Forelimb muscle (tissue), 1 donor: ENCODE measurements around the gene KCTD16. TPM values are rescaled to one million over a fixed set of nuclear protein-coding genes. Genes with fewer than 3 reads are reported as not detected.

Experiments
- DNase-seq: peaks from one replicate; pipeline ENCODE4 v3.0.0-alpha.2; 2013; ENCODE audit warnings: low read depth
- polyA plus RNA-seq: library from polyadenylated mRNA; unstranded; fragments of 120-200 nt; gene quantifications from one replicate; pipeline ENCODE4 v1.2.1, GENCODE V29; 2013; ENCODE audit not compliant: insufficient read length

Gene KCTD16
- polyA plus RNA-seq, 1 donor, result 0.10 TPM

GRCh38 chr5:144284931-144285502 is 114.3 kb downstream of the KCTD16 start:
- no peak for DNase-seq

DNA sequence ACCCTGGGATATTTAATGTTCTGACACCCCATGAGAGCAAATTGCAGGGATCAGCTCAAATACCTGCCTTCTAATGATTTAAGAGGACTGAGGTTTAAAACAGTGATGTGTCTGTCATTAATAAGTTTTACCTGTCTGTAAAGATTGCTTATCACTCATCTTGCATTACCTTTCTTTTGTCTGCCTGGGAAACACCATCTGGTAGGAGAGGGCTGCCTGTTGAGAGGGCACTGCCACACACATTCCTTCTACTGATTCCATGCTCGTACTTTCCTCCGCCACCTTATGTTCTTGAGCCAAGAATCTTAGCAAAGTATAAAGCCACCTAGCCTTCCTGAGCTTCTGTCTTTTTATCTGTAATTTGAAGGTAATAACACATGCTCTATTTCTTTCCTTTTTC is 118.6 kb downstream of the KCTD16 start:
- DNase-seq, result no peak

DNA sequence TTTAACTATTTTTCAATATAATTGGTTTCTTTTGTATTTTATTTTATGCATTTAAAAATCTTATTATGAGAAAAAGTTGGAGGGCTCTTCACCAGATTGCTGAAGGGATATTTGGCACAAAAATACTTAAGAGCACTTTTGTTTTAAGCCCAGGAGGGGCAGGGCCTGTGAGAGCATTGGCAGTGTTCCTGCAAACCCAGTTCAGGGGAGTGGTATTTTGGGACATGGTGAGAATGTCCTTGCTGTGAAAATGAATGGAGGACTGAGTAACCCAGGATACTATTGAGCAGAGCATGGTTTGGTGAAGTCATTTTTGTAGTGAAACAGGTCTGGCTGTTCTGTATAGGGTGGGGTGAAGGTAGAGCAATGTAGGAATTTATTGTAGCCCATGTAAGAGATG is 121.4 kb downstream of the KCTD16 start:
- no peak for DNase-seq

- DNase-seq, result no peak
These were observed 124.6 kb downstream of the KCTD16 start for GRCh38 chr5:144295284-144295683.

- no peak for DNase-seq
These were observed 126.4 kb downstream of the KCTD16 start for GRCh38 chr5:144297081-144297480.

DNA sequence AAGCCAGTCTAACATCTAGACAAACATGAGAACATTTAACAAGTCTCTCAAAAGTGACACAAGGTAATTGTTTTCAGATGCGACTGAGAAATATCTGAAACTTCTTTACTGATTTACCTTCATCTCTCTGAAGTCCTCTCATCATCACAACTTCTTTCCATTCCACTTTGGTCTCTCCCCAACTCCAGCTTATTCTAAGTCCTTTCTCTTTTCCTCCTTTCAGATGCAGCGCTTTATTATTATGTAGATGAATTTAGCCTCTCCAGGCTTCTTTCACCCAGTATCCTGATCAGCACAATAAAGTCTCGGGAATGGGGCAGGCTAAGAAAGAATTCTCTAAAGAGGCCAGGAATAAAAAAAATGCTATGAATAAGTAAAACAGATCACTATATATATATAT is 128.0 kb downstream of the KCTD16 start:
- no peak for DNase-seq

- no peak for DNase-seq
These were observed 134.0 kb downstream of the KCTD16 start for GRCh38 chr5:144304688-144305087.

DNA sequence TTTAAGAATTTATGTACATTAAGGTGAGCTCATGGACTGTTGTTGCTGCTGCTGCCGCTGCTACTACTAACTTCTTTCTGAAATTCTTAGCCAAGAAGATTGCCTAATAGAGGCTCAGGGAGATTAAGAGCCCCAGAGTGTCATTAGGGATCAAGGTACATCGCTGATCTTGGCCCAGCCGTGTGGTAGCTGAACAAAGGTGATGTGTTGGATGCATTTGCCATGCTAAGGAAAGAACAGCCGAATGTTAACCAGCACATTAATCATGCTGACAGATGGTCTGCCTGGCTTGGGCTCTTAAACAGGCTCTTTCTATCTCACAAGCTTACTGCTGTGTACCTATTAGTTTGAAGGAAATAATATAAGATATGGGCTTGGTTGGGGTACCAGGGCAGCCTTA is 137.1 kb downstream of the KCTD16 start:
- no peak for DNase-seq

DNA sequence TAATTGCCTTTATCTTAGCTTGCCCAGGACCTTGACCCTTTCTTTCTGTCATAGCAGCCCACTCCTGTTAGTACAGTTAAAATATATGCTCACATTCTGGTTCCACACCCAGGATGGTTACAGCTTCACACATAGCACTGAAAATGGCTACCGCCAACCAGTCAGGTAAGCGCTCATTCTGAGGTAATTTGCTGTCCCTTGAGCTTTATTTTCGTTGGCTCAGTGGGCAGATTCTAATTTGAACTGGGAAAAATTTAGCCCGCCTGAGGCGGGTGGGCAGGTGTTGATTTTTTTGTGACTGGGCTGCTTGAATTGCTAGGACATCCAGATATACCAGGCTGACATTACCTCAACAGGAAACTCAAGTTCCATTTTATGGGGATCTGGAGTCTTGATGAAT is 137.5 kb downstream of the KCTD16 start:
- no peak for DNase-seq

DNA sequence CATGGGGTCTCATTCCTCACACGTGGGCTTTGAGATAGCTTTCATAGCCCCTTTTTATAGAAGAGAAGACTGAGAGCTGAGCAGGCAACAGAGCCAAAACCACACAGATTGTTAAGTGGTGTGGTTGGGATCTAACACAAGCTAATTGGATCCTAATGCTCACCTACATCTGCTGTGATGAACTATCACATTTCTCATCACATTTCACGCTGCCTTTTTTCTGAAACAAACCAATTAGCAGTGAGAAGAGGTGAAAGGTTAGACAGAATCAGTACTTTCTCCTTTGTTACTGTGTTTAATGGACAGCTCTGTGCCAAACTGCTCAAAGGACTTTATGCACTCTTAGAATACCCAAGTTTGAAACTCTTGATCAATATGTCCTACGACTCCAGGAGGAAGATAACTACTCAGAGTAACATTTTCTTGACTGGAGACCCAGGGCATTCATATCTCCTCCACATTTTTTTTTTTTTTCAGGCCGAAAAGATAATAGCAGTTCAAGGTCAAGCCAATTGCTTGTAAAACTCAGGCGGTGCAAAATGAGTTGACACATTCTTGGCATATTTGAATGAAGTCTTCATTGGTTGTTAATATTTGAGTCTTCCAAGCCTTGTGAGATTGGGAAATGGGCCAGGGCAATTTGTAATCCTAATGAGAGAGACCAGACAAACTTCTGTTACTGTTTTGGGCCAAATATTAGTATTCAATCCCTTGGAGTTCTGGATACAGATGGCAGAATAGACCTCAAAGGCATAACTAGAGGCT is 138.4 kb downstream of the KCTD16 start:
- DNase-seq, result no peak

DNA sequence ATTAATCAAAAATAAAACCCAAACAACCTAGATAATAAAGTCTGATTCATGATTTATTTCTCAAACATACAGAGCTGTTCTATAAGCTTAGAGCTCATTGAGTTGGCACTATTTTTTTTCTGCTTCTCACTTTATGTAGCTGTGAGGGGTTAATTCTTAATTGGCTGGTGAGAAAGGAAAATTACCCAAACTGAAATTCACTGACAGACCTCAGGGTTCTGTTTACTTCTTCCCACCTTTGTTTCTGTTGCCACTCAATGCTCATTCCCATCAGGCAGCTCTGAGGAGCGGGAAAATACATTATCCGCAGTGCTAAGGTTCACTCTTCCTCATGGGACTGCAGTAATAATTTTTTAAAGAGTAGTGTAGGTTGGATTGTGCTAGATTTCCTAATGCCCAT is 139.9 kb downstream of the KCTD16 start:
- no peak for DNase-seq

DNA sequence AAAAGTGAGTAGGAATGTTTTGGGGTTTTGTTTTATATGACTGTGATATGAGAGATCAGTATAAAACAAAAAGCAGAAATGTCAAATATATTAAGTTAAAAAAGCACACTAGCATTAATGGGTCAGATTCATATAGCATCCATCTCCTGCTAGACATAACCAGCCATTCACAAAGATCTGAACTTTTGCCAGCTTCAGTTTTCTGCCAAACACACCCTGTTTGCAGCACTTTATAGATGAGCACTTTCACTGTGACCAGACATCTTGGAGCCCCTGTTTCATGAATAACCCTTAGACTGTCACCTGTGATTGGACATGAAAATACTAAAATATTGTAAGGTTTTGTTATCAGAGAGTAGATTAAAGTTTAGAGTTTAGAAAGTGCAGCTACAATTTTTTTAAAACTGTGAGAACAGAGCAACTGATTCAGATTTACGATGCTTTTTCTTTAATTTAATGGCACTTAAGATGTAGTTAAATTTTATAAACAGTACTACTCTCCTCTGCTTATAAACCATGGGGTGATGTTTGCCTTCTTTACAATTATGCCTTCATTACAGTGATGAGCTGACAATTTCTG is 142.6 kb downstream of the KCTD16 start:
- no peak for DNase-seq

DNA sequence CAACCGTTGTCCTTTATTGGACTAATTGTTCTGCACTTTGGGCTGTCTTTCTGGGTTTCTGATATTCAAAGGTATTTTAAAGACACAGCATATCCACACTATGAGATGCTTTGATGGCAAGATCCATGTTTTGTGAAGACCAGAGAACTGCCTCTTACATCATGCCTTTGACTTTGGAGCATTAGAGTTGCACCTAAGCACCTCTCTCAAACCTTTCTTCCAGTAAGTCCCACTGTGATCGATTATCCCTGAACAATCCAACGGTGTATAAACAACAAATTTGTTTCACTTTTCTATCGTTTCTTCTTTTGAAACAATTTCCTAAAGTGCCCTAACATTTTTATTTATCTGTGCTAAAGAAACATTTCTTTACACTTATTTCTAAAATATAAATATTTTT is 144.4 kb downstream of the KCTD16 start:
- no peak for DNase-seq

GRCh38 chr5:144315994-144316634 is 145.4 kb downstream of the KCTD16 start:
- DNase-seq, result no peak

DNA sequence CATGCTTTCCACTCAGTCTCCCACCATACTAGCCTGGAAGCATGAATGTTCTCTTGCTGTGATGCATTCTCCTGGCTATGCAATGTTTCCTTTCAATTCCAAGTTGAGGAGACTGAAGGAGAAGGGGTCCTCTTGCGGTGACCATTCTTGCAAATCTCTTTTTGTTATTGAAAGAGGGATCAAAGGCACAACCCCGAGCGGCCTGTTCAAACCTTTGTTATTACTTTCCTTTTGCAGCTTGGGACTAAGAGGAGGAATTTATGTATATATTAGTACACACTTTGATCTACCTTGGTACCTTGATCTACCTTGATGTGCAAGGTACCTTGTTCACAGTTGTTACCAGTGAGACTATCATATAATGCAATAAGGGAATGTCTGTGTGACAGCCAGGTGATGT is 147.3 kb downstream of the KCTD16 start:
- DNase-seq, result no peak

GRCh38 chr5:144318460-144318859 is 147.8 kb downstream of the KCTD16 start:
- DNase-seq, result no peak

DNA sequence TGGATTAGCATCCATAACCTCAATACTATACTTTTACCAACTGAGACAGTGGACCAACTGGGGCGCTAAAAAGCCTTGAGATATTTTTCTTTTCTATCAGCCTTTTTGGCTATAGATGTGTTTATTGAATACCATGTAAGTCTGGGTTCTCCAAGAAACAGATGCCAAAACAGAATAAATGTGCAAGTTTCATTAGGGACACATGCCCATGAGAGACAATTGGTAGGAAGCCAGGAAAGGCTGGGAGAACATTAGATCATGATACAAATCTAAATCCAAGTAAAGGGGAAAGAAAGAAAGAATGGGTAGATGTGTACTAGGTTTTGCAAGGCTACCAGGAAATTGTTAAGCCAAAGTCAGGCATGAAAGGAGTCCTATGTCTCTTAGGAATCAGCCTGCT is 152.5 kb downstream of the KCTD16 start:
- DNase-seq, result no peak

GRCh38 chr5:144325532-144325931 is 154.9 kb downstream of the KCTD16 start:
- no peak for DNase-seq

- no peak for DNase-seq
These were observed 157.8 kb downstream of the KCTD16 start for GRCh38 chr5:144328494-144328893.

GRCh38 chr5:144328980-144329379 is 158.3 kb downstream of the KCTD16 start:
- DNase-seq, result no peak

- DNase-seq, result no peak
These were observed 159.0 kb downstream of the KCTD16 start for GRCh38 chr5:144329681-144330080.

GRCh38 chr5:144331361-144331760 is 160.7 kb downstream of the KCTD16 start:
- no peak for DNase-seq

DNA sequence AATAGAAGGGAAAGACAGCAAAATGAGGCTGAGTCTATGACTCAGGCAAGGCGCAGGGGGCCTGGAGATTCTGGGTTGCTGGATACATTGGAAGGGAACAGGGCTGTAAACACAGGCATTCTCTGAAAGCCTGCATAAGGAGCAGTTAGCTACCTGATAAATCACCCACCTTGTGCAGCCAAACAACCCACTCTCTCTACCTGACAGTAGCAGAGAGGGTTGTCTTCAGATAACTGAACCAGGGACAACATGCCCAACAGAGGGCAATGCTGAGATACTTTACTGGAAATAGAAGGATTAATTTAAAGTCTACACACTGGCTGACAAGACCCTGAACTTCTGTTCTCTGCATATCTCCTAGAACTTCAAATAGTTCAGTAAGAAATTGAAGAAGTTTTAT is 161.6 kb downstream of the KCTD16 start:
- no peak for DNase-seq
